H9 (cell line): ENCODE results near the gene KLHL10. TPM values are rescaled to one million over a fixed set of nuclear protein-coding genes. Genes with fewer than 3 reads are reported as not detected.

Experiments
- DNase-seq: peaks from one replicate; pipeline ENCODE4 v3.0.0-alpha.2; 2017
- H2AFZ ChIP-seq: one replicate; pipeline ENCODE4 v1.6.1; 2013; ENCODE audit warnings: mild to moderate bottlenecking, low read length, control low read depth, moderate library complexity
- H2AK5ac ChIP-seq: 2 replicates; pipeline ENCODE4 v1.6.1; 2013; ENCODE audit warnings: low read length, control low read depth, mixed read lengths; ENCODE audit not compliant: insufficient read length
- H2BK120ac ChIP-seq: one replicate; pipeline ENCODE4 v1.6.1; 2013; ENCODE audit warnings: low read depth, mild to moderate bottlenecking, low read length, control low read depth, inconsistent platforms; ENCODE audit not compliant: poor library complexity, severe bottlenecking
- H2BK12ac ChIP-seq: 2 replicates; pipeline ENCODE4 v1.6.1; 2013; ENCODE audit warnings: low read length, control low read depth, mixed read lengths, low read depth; ENCODE audit not compliant: insufficient read length
- H2BK15ac ChIP-seq: 2 replicates; pipeline ENCODE4 v1.6.1; 2013; ENCODE audit warnings: low read depth, low read length, control low read depth
- H2BK20ac ChIP-seq: one replicate; pipeline ENCODE4 v1.6.1; 2013; ENCODE audit warnings: low read depth, mild to moderate bottlenecking, low read length, control low read depth, inconsistent platforms; ENCODE audit not compliant: poor library complexity, severe bottlenecking
- H2BK5ac ChIP-seq: 2 replicates; pipeline ENCODE4 v1.6.1; 2013; ENCODE audit warnings: low read length, control low read depth, mixed read lengths; ENCODE audit not compliant: insufficient read length
- H3K14ac ChIP-seq: 2 replicates; pipeline ENCODE4 v1.6.1; 2013; ENCODE audit warnings: low read length, control low read depth; ENCODE audit not compliant: insufficient read depth
- H3K18ac ChIP-seq: 2 replicates; pipeline ENCODE4 v1.6.1; 2013; ENCODE audit warnings: low read depth, mild to moderate bottlenecking, mixed read lengths, low read length, control low read depth; ENCODE audit not compliant: insufficient read length
- H3K23ac ChIP-seq: 2 replicates; pipeline ENCODE4 v1.6.1; 2013; ENCODE audit warnings: low read length, control low read depth, mixed read lengths, low read depth; ENCODE audit not compliant: insufficient read length
- H3K23me2 ChIP-seq: 2 replicates; pipeline ENCODE4 v1.6.1; 2013; ENCODE audit warnings: low read depth, mild to moderate bottlenecking, mixed read lengths, low read length, control low read depth; ENCODE audit not compliant: insufficient read length, poor library complexity, severe bottlenecking
- H3K27ac ChIP-seq: 2 replicates; pipeline ENCODE4 v1.5.1; 2013; ENCODE audit warnings: low read length, control low read depth, mixed read lengths, low read depth; ENCODE audit not compliant: insufficient read length
- H3K27me3 ChIP-seq: 2 replicates; pipeline ENCODE4 v1.6.1; 2013; ENCODE audit warnings: low read length, control low read depth, inconsistent platforms; ENCODE audit not compliant: insufficient read depth
- H3K4ac ChIP-seq: 2 replicates; pipeline ENCODE4 v1.6.1; 2013; ENCODE audit warnings: low read depth, mild to moderate bottlenecking, control low read depth, inconsistent platforms, low read length, moderate library complexity
- H3K4me1 ChIP-seq: 2 replicates; pipeline ENCODE4 v1.6.1; 2013; ENCODE audit warnings: low read length, control low read depth, inconsistent platforms; ENCODE audit not compliant: insufficient read depth
- H3K4me2 ChIP-seq: 2 replicates; pipeline ENCODE4 v1.6.1; 2013; ENCODE audit warnings: low read length, control low read depth, mixed read lengths; ENCODE audit not compliant: insufficient read length, insufficient read depth
- H3K56ac ChIP-seq: 2 replicates; pipeline ENCODE4 v1.6.1; 2013; ENCODE audit warnings: low read depth, mild to moderate bottlenecking, mixed read lengths, low read length, control low read depth; ENCODE audit not compliant: insufficient read length
- H3K79me1 ChIP-seq: 2 replicates; pipeline ENCODE4 v1.6.1; 2013; ENCODE audit warnings: low read depth, mild to moderate bottlenecking, moderate library complexity, low read length, control low read depth, inconsistent platforms; ENCODE audit not compliant: insufficient read depth, poor library complexity, severe bottlenecking
- H3K79me2 ChIP-seq: 2 replicates; pipeline ENCODE4 v1.6.1; 2013; ENCODE audit warnings: low read length, control low read depth, inconsistent platforms; ENCODE audit not compliant: insufficient read depth
- H3K9ac ChIP-seq: 2 replicates; pipeline ENCODE4 v1.6.1; 2013; ENCODE audit warnings: low read length, control low read depth, mixed read lengths; ENCODE audit not compliant: insufficient read length; ENCODE audit errors: extremely low read depth
- H3K9me3 ChIP-seq: one replicate; pipeline ENCODE4 v1.6.1; 2013; ENCODE audit warnings: low read depth, low read length, inconsistent platforms; ENCODE audit not compliant: control insufficient read depth
- H3T11ph ChIP-seq: one replicate; pipeline ENCODE4 v1.6.1; 2013; ENCODE audit warnings: mild to moderate bottlenecking, low read length, control low read depth, inconsistent platforms
- H4K20me1 ChIP-seq: one replicate; pipeline ENCODE4 v1.6.1; 2013; ENCODE audit not compliant: control insufficient read depth, insufficient read length, insufficient read depth
- H4K5ac ChIP-seq: 2 replicates; pipeline ENCODE4 v1.6.1; 2013; ENCODE audit warnings: low read depth, mild to moderate bottlenecking, mixed read lengths, low read length, control low read depth; ENCODE audit not compliant: insufficient read length
- H4K8ac ChIP-seq: replicated peaks from 2 replicates; pipeline ENCODE4 v1.6.1; 2013; ENCODE audit warnings: low read length, control low read depth, mixed read lengths, low read depth; ENCODE audit not compliant: insufficient read length
- H4K91ac ChIP-seq: 2 replicates; pipeline ENCODE4 v1.6.1; 2013; ENCODE audit warnings: low read depth, mild to moderate bottlenecking, moderate library complexity, mixed read lengths, low read length, control low read depth; ENCODE audit not compliant: insufficient read length
- H3K27ac Mint-ChIP-seq, 3 experiments: 2 replicates in 2 of 3; 3 replicates in 1 of 3; pipeline ENCODE4 v1.8.0; 2020 to 2021; ENCODE audit warnings: mixed read lengths in 3 of 3, mild to moderate bottlenecking in 1 of 3, moderate library complexity in 1 of 3
- H3K27me3 Mint-ChIP-seq: 2 replicates; pipeline ENCODE4 v1.8.0; 2021; ENCODE audit warnings: low read depth, mild to moderate bottlenecking, moderate library complexity, mixed read lengths
- H3K36me3 Mint-ChIP-seq, 3 experiments: 2 replicates in 2 of 3; 3 replicates in 1 of 3; pipeline ENCODE4 v1.8.0; 2020 to 2021; ENCODE audit warnings: low read depth in 3 of 3, mixed read lengths in 3 of 3; ENCODE audit not compliant: insufficient read depth in 1 of 3
- H3K4me1 Mint-ChIP-seq, 2 experiments: 2 replicates each; pipeline ENCODE4 v1.8.0; 2020; ENCODE audit warnings: mixed read lengths in 2 of 2
- H3K4me3 Mint-ChIP-seq, 2 experiments: 2 replicates in 1 of 2; 3 replicates in 1 of 2; pipeline ENCODE4 v1.8.0; 2020 to 2021; ENCODE audit warnings: mild to moderate bottlenecking in 2 of 2, mixed read lengths in 2 of 2, moderate library complexity in 1 of 2
- H3K9me3 Mint-ChIP-seq, 2 experiments: 2 replicates in 1 of 2; 3 replicates in 1 of 2; pipeline ENCODE4 v1.8.0; 2020; ENCODE audit warnings: mild to moderate bottlenecking in 2 of 2, mixed read lengths in 2 of 2, moderate library complexity in 1 of 2
- WGBS: extraction: QIAGEN DNeasy Blood & Tissue Kit; methylation state at CpG from one replicate; pipeline ENCODE4 v1.1.7; 2013; ENCODE audit warnings: missing lambda C conversion rate, low lambda C conversion rate, mixed read lengths; ENCODE audit not compliant: insufficient read length; ENCODE audit errors: extremely low coverage; 5-methylcytosine and 5-hydroxymethylcytosine counted together
- total RNA-seq: library from RNA; stranded (reverse); gene quantifications from 2 replicates; pipeline ENCODE4 v1.2.1, GENCODE V29; 2021
- TF ChIP-seq, protein P1 (sequence below): fragments of 200-600 bp; sonication (generic); conservative IDR thresholded peaks from 3 replicates; pipeline ENCODE4 v1.8.0; 2021; ENCODE audit warnings: antibody characterized with exemption, mild to moderate bottlenecking

The KLHL10 gene
- total RNA-seq, 1 experiment from 2014 or later: 0.46 TPM

DNA sequence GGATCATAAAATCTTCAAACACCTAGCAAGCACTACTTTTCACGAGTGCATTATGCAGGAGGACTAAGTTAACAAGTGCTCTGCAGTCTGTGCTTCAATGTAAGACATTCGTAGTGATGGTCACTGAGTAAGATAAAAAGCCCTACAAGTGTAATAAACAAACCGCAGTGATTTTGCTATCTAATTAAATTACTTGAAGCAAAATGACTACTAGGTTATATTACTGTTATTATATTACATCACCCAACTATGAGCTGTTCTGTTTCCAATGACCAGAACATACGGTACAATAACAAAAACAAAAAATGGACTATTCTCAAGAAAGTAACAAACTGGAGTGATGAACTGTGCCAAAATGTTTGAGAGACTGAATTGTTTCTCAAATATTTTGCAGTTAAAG, 11.2 kb downstream of the KLHL10 start:
- Mint-ChIP-seq H3K9me3 (no peaks in the 10 kb centered on the region), H3K4me3 (no peak overlapping the region), H3K27ac (no peak overlapping the region), H3K36me3 (peaks cover 2 to 15% (median 10%) of the 10 kb centered on the region in 3 experiments; a peak in 6 of 7 replicates), H3K27me3 (no peaks in the 10 kb centered on the region), H3K4me1 (no peaks in the 10 kb centered on the region)
- no peak overlapping the region for H2BK20ac ChIP-seq
- no peak overlapping the region for H3K18ac ChIP-seq
- H2AFZ ChIP-seq: no peak overlapping the region
- no peak overlapping the region for H3K14ac ChIP-seq
- no peak overlapping the region for H3K27ac ChIP-seq
- no peak overlapping the region for H2AK5ac ChIP-seq
- no peak overlapping the region for H2BK12ac ChIP-seq
- no peak overlapping the region for H3K4me2 ChIP-seq
- WGBS: no CpG with 5 or more reads among the region's 4 CpGs
- no peak overlapping the region for H4K91ac ChIP-seq
- H3T11ph ChIP-seq: no peak overlapping the region
- no peak overlapping the region for H3K9ac ChIP-seq
- no peaks in the 10 kb centered on the region for H4K20me1 ChIP-seq
- H4K8ac ChIP-seq: no peak overlapping the region
- no peaks in the 10 kb centered on the region for H3K23me2 ChIP-seq
- TF ChIP-seq, protein P1, sequence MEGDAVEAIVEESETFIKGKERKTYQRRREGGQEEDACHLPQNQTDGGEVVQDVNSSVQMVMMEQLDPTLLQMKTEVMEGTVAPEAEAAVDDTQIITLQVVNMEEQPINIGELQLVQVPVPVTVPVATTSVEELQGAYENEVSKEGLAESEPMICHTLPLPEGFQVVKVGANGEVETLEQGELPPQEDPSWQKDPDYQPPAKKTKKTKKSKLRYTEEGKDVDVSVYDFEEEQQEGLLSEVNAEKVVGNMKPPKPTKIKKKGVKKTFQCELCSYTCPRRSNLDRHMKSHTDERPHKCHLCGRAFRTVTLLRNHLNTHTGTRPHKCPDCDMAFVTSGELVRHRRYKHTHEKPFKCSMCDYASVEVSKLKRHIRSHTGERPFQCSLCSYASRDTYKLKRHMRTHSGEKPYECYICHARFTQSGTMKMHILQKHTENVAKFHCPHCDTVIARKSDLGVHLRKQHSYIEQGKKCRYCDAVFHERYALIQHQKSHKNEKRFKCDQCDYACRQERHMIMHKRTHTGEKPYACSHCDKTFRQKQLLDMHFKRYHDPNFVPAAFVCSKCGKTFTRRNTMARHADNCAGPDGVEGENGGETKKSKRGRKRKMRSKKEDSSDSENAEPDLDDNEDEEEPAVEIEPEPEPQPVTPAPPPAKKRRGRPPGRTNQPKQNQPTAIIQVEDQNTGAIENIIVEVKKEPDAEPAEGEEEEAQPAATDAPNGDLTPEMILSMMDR: no peak
- H3K79me2 ChIP-seq: no peaks in the 10 kb centered on the region; the same call in 1 of the 2 replicates
- no peaks in the 10 kb centered on the region for H3K9me3 ChIP-seq
- no peaks in the 10 kb centered on the region for H3K4me1 ChIP-seq
- no peaks in the 10 kb centered on the region for H3K27me3 ChIP-seq
- no peak overlapping the region for H3K4ac ChIP-seq
- H2BK15ac ChIP-seq: no peak overlapping the region
- no peak overlapping the region for H2BK5ac ChIP-seq
- H4K5ac ChIP-seq: no peak overlapping the region
- peaks cover 6% of the 10 kb centered on the region for H3K79me1 ChIP-seq
- H2BK120ac ChIP-seq: no peak overlapping the region
- no peak for DNase-seq
- no peak overlapping the region for H3K23ac ChIP-seq
- no peak overlapping the region for H3K56ac ChIP-seq
